SU-DHL-6 (cell line): ENCODE data around the gene ANGPTL1.

Experiments
- H2AFZ ChIP-seq: fragments of 200-600 bp; sonication (generic); 2 replicates; pipeline ENCODE4 v1.6.1; 2014; ENCODE audit warnings: low read depth, mild to moderate bottlenecking, moderate library complexity, mixed read lengths, antibody characterized with exemption, low read length; ENCODE audit not compliant: severe bottlenecking
- H3F3A ChIP-seq: fragments of 200-600 bp; shearing (Covaris generic); 2 replicates; pipeline ENCODE4 v1.6.0; 2016; ENCODE audit warnings: antibody characterized with exemption, mild to moderate bottlenecking; ENCODE audit not compliant: insufficient read depth
- H3K27ac ChIP-seq: fragments of 200-600 bp; sonication (generic); 2 replicates; pipeline ENCODE4 v1.5.1; 2016; ENCODE audit warnings: low read depth, mild to moderate bottlenecking, low read length, moderate library complexity, mixed read lengths
- H3K27me3 ChIP-seq: fragments of 200-600 bp; sonication (generic), shearing (Covaris generic); 2 replicates; pipeline ENCODE4 v1.6.0; 2014; ENCODE audit warnings: mild to moderate bottlenecking, low read length
- H3K36me3 ChIP-seq: fragments of 200-600 bp; sonication (generic); 2 replicates; pipeline ENCODE4 v1.6.1; 2014; ENCODE audit warnings: mild to moderate bottlenecking, low read length, mixed read lengths
- H3K4me2 ChIP-seq: fragments of 300-600, 200-600 bp; shearing (Covaris generic), sonication (generic); 2 replicates; pipeline ENCODE4 v1.6.0; 2014; ENCODE audit warnings: low read length, low read depth, mild to moderate bottlenecking; ENCODE audit not compliant: poor library complexity, severe bottlenecking
- H3K4me3 ChIP-seq: fragments of 200-600 bp; sonication (generic); 2 replicates; pipeline ENCODE4 v1.5.1; 2014; ENCODE audit warnings: antibody characterized with exemption, low read length, mild to moderate bottlenecking, mixed read lengths; ENCODE audit not compliant: insufficient read depth, poor library complexity, severe bottlenecking
- H3K79me2 ChIP-seq: fragments of 200-600 bp; sonication (generic); 2 replicates; pipeline ENCODE4 v1.6.1; 2014; ENCODE audit warnings: mild to moderate bottlenecking, low read length, moderate library complexity; ENCODE audit not compliant: insufficient read depth
- H3K9ac ChIP-seq: fragments of 200-600 bp; sonication (generic); 2 replicates; pipeline ENCODE4 v1.7.0; 2014; ENCODE audit warnings: mild to moderate bottlenecking, low read length
- H3K9me2 ChIP-seq: fragments of 200-600 bp; sonication (generic); replicated peaks from 2 replicates; pipeline ENCODE4 v1.6.1; 2014; ENCODE audit warnings: low read length; ENCODE audit not compliant: insufficient read depth
- H3K9me3 ChIP-seq: fragments of 200-600 bp; sonication (generic); 2 replicates; pipeline ENCODE4 v1.6.1; 2014; ENCODE audit warnings: low read length, mixed read lengths; ENCODE audit not compliant: insufficient read depth
- H4K20me1 ChIP-seq: fragments of 200-600 bp; sonication (generic); 2 replicates; pipeline ENCODE4 v1.6.1; 2014; ENCODE audit warnings: low read depth, mild to moderate bottlenecking, antibody characterized with exemption, low read length, moderate library complexity, mixed read lengths
- EZH2phosphoT487 ChIP-seq: fragments of 200-600 bp; sonication (generic), shearing (Covaris generic); conservative IDR thresholded peaks from 2 replicates; pipeline ENCODE4 v1.6.1; 2018; ENCODE audit warnings: mild to moderate bottlenecking, antibody characterized with exemption, low read length, moderate library complexity, mixed read lengths
- TF ChIP-seq, protein P1 (sequence below): fragments of 200-600 bp; sonication (generic); IDR thresholded peaks from one replicate; pipeline ENCODE4 v1.5.1; 2017; ENCODE audit warnings: antibody characterized with exemption, mild to moderate bottlenecking, low read length, moderate library complexity; ENCODE audit not compliant: insufficient read depth, poor library complexity, severe bottlenecking

Gene ANGPTL1

DNA sequence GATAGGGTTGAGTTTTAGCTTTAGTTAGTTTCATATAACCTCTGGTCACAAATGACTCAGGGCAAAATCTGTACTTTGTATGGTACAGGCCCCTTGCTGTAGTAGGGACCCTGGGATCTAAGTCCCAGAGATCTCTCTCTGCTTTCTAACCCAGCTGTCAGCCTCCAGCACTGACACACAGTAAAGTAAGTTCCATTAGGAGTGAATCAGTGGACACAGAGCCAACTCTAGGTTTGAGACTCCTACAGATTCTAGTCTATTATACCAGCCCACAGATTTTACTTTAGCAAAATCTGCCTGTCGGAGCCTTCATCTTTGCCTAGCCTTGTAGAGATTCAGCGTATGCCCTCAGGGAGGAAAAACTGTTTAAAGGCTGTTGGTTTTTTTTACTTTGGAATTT lies 52.5 kb downstream of the ANGPTL1 start:
- Histone ChIP-seq H3F3A (peaks cover 6% of the 10 kb centered on the region; the same call in 1 of the 2 replicates), H3K27me3 (no peaks in the 10 kb centered on the region), H3K79me2 (peaks cover 26% of the 10 kb centered on the region), H4K20me1 (no peaks in the 10 kb centered on the region), H2AFZ (no peak overlapping the region), H3K9me2 (no peaks in the 10 kb centered on the region), H3K4me3 (no peak overlapping the region), H3K27ac (no peak overlapping the region), H3K9me3 (no peaks in the 10 kb centered on the region), H3K9ac (no peak overlapping the region), H3K36me3 (peaks cover 35% of the 10 kb centered on the region), H3K4me2 (no peak overlapping the region)
- TF ChIP-seq, protein P1, sequence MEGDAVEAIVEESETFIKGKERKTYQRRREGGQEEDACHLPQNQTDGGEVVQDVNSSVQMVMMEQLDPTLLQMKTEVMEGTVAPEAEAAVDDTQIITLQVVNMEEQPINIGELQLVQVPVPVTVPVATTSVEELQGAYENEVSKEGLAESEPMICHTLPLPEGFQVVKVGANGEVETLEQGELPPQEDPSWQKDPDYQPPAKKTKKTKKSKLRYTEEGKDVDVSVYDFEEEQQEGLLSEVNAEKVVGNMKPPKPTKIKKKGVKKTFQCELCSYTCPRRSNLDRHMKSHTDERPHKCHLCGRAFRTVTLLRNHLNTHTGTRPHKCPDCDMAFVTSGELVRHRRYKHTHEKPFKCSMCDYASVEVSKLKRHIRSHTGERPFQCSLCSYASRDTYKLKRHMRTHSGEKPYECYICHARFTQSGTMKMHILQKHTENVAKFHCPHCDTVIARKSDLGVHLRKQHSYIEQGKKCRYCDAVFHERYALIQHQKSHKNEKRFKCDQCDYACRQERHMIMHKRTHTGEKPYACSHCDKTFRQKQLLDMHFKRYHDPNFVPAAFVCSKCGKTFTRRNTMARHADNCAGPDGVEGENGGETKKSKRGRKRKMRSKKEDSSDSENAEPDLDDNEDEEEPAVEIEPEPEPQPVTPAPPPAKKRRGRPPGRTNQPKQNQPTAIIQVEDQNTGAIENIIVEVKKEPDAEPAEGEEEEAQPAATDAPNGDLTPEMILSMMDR = no peak
- no peak for TF ChIP-seq EZH2phosphoT487

DNA sequence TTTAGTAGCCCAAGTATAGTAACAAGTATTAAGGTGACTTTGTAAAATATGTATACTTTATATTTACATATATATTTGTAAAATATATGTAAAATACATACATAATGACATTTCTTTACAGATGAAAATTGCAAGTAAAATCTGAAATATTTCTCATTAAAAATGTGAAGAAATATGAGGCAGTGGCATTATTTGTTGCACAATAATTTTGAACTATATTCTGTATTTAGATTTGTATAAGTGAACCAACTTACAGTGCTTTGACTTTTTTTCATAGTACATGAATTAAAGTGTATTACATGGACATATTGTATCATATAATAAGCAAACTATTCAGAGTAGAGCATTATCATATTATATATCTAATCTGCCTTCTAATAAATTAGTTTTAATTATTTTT lies 60.3 kb downstream of the ANGPTL1 start:
- H3F3A ChIP-seq = peaks cover 9% of the 10 kb centered on the region; the same call in 1 of the 2 replicates
- H3K79me2 ChIP-seq = peaks cover 39% of the 10 kb centered on the region
- no peak overlapping the region for H2AFZ ChIP-seq
- H3K36me3 ChIP-seq = peaks cover 33% of the 10 kb centered on the region
- no peak overlapping the region for H3K4me2 ChIP-seq
- no peak overlapping the region for H3K9ac ChIP-seq
- H3K27ac ChIP-seq = no peak overlapping the region
- H3K9me2 ChIP-seq = no peaks in the 10 kb centered on the region
- H4K20me1 ChIP-seq = peaks cover 4% of the 10 kb centered on the region; the same call in 1 of the 2 replicates
- H3K4me3 ChIP-seq = no peak overlapping the region
- no peaks in the 10 kb centered on the region for H3K9me3 ChIP-seq
- TF ChIP-seq EZH2phosphoT487 = no peak
- TF ChIP-seq, protein P1 = no peak
- H3K27me3 ChIP-seq = no peaks in the 10 kb centered on the region

DNA sequence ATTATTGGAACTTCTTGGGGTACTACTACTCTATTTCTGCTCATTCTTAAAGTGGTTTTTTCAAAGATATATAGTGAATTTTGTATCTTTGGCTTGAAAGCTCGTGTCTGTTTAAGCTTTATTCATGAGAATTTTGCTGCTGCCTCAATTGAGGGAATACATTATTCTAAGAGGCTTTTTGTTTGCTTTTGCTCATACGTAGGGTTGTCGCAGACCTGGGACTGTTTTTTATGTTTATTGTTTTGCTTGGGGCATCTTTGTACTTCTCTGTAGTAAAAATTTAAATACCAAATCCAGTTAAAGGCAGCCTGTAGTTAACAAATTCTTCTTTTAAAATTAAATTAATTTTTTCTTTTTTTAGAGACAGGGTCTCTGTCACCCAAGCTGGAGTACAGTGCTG lies 62.3 kb downstream of the ANGPTL1 start:
- TF ChIP-seq, protein P1 = no peak
- TF ChIP-seq EZH2phosphoT487 = no peak
- H3K9me2 ChIP-seq = no peaks in the 10 kb centered on the region
- peaks cover 4% of the 10 kb centered on the region; the same call in 1 of the 2 replicates for H4K20me1 ChIP-seq
- H2AFZ ChIP-seq = no peak overlapping the region
- peaks cover 33% of the 10 kb centered on the region for H3K79me2 ChIP-seq
- no peak overlapping the region for H3K4me2 ChIP-seq
- no peak overlapping the region for H3K27ac ChIP-seq
- H3F3A ChIP-seq = peaks cover 4% of the 10 kb centered on the region; the same call in 1 of the 2 replicates
- H3K9ac ChIP-seq = no peak overlapping the region
- H3K9me3 ChIP-seq = peaks cover 3% of the 10 kb centered on the region; the same call in 1 of the 2 replicates
- no peaks in the 10 kb centered on the region for H3K27me3 ChIP-seq
- peaks cover 29% of the 10 kb centered on the region for H3K36me3 ChIP-seq
- no peak overlapping the region for H3K4me3 ChIP-seq
